HG03159 (cell line): ENCODE results near the gene SEMA6B.

ENCODE experiments used
- ATAC-seq: cut with Tn5 transposase; IDR thresholded peaks from one replicate; pipeline ENCODE4 v1.9.1; 2021; ENCODE audit warnings: mild to moderate bottlenecking, moderate library complexity; ENCODE audit not compliant: unreplicated experiment

SEMA6B gene

DNA sequence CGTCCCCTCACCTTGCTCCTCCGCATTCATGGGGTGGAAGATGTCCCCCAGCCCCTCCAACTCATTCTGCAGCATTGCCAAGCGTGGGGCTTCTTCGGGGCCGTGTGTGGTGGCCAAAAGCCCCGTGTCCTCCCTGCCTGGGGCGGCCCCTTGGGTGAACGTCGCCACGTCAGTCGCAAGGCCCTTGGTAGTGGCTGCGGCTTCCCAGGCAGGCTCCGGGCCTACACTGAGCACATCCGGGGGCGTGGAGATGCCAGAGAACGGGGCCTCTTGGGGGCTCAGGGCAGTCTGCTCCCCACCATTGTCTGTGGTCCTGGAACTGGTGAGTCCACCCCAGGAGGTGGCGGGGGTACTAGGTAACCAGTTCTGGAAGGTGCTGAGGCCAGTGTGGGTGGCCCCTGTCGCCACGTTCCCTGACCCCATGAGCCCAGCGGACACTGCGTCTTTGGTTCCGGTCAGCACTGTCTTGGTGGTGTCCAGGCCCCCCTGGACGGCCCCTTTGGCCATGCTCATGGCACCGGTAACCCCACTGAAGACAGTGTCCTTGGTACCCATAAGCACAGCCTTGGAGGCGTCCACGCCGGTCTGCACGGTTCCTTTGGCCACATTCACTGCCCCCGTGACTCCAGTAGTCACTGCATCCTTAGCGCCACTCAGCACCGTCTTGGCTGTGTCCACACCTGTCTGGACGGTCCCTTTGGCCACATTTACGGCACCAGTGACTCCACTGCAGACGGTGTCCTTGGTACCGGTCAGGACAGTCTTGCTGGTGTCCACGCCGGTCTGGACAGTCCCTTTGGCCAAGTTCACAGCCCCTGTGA lies 48.8 kb downstream of the SEMA6B start:
- no peak for ATAC-seq

DNA sequence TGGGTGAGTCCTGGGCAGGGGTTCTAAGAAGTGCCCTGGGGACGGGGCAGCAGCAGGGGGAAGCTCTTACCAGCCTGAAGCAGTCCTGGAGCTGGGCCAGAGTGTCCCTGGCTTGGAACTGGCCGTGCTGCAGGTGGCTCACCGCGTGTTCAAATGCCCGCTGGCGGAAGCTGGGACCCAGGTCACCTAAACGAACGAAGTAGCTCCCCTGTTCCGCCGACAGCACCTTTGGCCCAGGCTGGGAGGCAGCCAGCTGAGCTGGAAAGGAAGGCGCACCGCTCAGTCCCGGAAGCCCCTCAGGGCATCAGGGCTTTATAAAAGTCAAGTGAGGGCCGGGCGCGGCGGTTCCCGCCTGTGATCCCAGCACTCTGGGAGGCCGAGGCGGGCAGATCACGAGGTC lies 50.8 kb downstream of the SEMA6B start:
- no peak for ATAC-seq

DNA sequence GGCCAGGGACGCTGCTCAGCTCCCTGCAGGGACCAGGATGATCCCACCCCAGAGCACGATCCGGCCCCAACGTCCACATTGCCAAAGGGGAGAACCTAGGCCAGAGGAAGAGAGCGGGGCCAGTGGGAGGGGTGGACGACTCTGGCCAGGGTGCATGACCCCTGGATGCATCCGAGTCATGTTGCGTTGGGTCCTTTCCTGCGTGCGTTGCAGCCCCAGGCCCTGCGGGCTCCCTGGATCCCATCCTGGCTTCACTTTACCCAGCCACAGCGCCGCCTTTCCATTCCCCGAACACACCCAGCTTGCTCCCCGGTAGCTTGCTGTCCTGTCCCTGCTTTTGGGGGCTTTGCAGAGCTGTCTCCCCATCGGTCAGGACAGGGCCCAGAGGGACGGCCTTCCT lies 51.7 kb downstream of the SEMA6B start:
- no peak for ATAC-seq

DNA sequence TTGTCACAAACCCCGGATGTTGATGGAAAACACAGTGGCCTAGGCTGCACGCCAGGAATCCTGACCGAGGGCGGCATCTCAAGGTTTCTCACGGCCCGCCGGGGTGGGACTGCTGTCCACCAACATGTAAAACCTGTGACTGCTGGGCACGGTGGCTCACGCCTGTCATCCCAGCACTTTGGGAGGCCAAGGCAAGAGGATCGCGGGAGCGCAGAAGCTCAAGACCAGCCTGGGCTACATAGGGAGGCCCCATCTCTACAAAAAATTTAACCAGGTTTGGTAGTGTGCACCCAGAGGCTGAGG lies 52.4 kb downstream of the SEMA6B start:
- ATAC-seq, result no peak

GRCh38 chr19:4506449-4507149 lies 52.9 kb downstream of the SEMA6B start:
- ATAC-seq, result no peak

- no peak for ATAC-seq
Measured at GRCh38 chr19:4505570-4506448, 53.7 kb downstream of the SEMA6B start.

DNA sequence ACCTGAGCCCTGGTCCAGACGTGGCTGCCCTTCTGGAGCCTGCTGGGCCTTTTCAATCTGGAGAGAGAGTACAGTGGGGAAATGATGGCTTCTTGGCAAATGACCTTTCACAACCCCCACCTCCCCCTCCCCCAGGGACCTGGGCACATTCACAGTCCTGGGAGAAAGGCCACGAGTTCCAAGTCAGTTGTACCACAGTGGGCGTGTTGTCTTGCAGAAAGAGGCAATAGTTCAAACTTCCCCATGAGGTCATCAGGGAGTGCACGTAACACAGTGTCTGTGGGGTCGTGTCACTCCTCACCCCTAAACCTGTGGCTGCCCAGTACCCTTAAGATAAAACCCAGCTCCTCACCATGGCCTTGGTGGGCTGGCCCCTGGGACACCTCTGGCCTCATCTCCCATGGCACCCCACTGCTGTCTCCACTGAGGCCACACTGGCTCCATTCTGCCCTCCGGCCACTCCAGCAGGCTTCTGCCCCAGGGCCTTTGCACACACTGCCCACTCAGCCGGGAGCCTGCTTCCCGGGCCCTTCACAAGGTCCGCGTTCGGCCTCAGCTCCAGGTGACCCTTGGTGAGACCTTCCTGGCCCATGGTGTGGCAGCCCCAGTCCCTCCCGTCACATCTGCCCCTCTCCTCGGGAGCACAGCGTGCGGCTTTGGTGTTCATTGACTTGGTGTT lies 54.5 kb downstream of the SEMA6B start:
- ATAC-seq, result no peak

DNA sequence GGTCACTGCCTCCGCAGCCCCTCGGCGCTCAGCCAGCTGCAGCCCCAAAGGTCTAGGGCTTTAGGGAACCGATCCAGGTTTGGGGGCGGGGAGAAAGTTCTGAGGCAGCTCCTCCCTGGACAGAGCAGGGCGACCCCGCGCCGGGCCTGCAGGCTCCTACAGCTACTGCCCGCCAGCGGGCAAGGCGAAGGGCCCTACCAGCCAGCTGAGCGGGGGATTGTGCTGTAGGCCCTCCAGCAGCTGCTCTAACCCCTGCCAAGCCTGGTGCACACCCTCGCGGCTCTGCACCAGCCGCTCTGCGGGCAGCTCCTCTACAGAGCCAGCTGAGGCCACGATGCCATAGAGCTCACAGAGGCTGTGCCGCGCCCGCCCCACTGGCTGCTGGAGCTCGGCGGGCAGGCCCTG lies 55.2 kb downstream of the SEMA6B start:
- no peak for ATAC-seq

- no peak for ATAC-seq
Measured at GRCh38 chr19:4503825-4504170, 55.7 kb downstream of the SEMA6B start.

GRCh38 chr19:4503132-4503824 lies 56.2 kb downstream of the SEMA6B start:
- no peak for ATAC-seq

DNA sequence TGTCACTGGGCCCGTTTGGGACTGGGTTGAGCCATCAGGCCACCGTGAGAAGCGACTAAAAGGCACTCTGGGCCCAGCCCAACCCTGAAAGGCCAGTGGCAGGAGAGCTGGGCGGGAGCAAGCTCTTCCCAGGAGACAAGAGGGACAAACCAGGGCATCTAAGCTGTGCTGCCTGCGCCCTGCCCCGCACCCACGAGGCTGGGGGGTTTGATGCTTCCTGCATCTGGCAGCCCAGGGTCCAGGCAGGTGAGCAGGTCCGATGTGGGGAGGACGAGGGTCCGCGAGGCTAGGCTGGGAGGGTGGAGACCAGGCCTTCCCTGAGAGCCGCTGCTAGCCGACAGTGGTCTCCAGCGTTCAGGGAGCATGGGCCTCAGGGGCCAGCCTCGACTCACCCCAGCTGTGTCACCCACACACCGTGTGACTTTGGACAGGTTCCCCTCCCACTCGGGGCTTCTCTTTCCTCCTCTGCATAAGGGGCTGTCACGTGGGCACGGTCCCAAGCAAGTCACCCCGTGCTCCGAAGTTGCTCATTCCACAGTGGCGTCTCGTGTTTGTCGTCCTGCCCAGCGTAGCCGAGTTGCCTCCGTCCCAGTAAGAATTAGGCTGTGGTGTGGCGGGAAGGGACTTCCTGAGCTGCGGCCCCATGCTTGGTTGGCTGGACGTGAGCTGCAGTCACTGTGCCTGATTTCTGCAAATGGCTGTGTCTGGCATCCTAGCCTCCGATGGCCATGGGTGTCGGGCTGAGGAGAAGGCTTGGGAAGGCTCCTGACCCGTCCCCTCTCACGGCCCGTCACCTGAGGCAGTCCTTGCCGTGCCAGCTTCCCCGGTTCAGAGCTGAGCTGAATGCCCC lies 57.0 kb downstream of the SEMA6B start:
- no peak for ATAC-seq

- no peak for ATAC-seq
Measured at GRCh38 chr19:4501691-4502090, 57.8 kb downstream of the SEMA6B start.

DNA sequence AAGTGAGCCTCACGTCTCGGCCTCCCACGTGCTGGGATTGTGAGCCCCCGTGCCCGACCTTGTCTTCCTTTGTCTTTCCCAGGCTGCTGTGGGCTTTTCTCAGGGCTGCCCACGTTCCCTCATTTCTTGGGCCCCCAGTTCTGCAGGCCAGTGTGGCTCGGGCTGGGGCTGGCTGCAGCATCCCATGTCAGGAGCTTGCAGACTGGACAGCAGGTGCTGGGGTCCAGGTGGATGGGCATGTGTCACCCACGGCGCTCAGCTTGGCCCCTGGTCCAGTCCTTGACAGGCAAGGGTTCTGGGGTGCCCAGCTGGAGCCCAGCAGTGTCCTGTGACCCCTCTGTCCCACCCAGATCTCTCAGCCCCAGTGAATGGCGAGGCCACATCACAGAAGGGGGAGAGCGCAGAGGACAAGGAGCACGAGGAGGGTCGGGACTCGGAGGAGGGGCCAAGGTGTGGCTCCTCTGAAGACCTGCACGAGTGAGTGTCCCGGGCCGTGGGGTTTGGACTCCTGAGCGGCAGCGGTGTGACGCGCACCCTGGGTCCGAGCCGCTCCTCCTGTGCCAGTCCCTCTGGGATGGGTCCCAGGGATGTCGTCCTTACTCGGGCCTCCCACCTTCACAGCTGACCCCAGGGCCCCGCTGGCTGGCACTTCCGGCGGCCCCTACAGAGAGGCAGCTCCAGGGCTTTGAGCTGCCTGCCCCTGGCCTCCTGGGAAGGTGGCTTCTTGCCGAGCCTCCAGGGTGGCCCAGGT lies 58.5 kb downstream of the SEMA6B start:
- no peak for ATAC-seq

DNA sequence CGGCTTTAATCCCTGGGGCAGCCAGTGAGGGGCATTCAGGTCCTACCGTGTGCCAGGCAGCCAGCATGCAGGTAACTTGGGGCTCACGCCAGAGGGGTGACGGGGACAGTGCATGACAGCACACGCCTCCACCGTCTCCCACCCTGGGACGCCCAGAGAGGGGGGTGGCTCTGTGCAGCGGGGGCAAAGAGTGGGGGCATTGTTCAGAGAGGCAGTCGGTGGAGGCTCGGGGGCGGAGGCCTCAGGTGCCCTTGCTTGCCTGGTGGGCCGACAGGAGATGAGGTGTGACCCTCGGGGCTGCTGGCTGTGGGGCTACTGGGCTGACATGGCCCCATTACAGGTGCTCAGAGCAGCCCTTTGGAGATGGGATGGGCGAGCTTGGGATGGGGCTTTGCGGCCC lies 59.6 kb downstream of the SEMA6B start:
- ATAC-seq, result no peak

- ATAC-seq, result no peak
Measured at GRCh38 chr19:4499318-4499717, 60.2 kb downstream of the SEMA6B start.

GRCh38 chr19:4498694-4499093 lies 60.8 kb downstream of the SEMA6B start:
- ATAC-seq, result no peak

- ATAC-seq, result no peak
Measured at GRCh38 chr19:4497770-4498389, 61.6 kb downstream of the SEMA6B start.

GRCh38 chr19:4496304-4496703 lies 63.2 kb downstream of the SEMA6B start:
- no peak for ATAC-seq

GRCh38 chr19:4495471-4495870 lies 64.0 kb downstream of the SEMA6B start:
- ATAC-seq, result no peak
